Naive thymus-derived CD4-positive, alpha-beta T cell (primary cell): Measurements from ENCODE around the gene EEA1. TPM values are rescaled to one million over a fixed set of nuclear protein-coding genes. Genes with fewer than 3 reads are reported as not detected.
A peak's percentile ranks its signal among the peaks of the same experiment; 100 is the strongest.
"Not testable (repeated sequence)": the region's sequence is repeated elsewhere in the genome, so short reads cannot be mapped to it uniquely, and the experiment has no call there.

Experiments
- ATAC-seq: fragments of 150-1000 bp; cut with Tn5 transposase; 2 replicates; pipeline ENCODE4 v1.10.0; 2021; ENCODE audit warnings: mild to moderate bottlenecking, moderate library complexity
- CTCF ChIA-PET: fragments of 350-600 bp; sonication (Branson Sonifier 250); formaldehyde crosslinking; loops from one replicate; lab custom pipeline; 2021; ENCODE audit warnings: antibody characterized with exemption; lab: Charles Lee
- POLR2A ChIA-PET: fragments of 350-600 bp; sonication (Branson Sonifier 250); formaldehyde crosslinking; loops from one replicate; lab custom pipeline; 2021; ENCODE audit warnings: antibody characterized with exemption, inconsistent platforms; lab: Charles Lee
- DNase-seq, 9 donors: peaks; one replicate each; pipeline versions ENCODE4 v3.0.0 to v3.0.0-alpha.2; 2020 to 2022; ENCODE audit warnings: mixed read lengths in 1 of 9
- H3K27ac ChIP-seq: one replicate; pipeline ENCODE4 v1.7.0; 2013; ENCODE audit warnings: mild to moderate bottlenecking, low read depth, low read length, moderate library complexity
- H3K27me3 ChIP-seq, 2 donors: one replicate each; pipeline ENCODE4 v1.7.0; 2013; ENCODE audit warnings: low read length in 2 of 2, mild to moderate bottlenecking in 2 of 2, moderate library complexity in 2 of 2; ENCODE audit not compliant: control insufficient read depth in 2 of 2, insufficient read depth in 2 of 2
- H3K36me3 ChIP-seq, 3 experiments: 1 replicate in 2 of 3; 2 replicates in 1 of 3; pipeline ENCODE4 v1.7.0; 2013; ENCODE audit warnings: low read length in 3 of 3, mild to moderate bottlenecking in 3 of 3, moderate library complexity in 1 of 3; ENCODE audit not compliant: insufficient read depth in 3 of 3, control insufficient read depth in 2 of 3
- H3K4me1 ChIP-seq, 2 donors: one replicate each; pipeline ENCODE4 v1.7.0; 2013; ENCODE audit warnings: low read length in 2 of 2, mild to moderate bottlenecking in 2 of 2, moderate library complexity in 1 of 2; ENCODE audit not compliant: control insufficient read depth in 2 of 2, insufficient read depth in 2 of 2
- H3K4me3 ChIP-seq: 2 replicates; pipeline ENCODE4 v1.7.0; 2013; ENCODE audit warnings: mild to moderate bottlenecking, low read length
- H3K9me3 ChIP-seq, 3 experiments: 1 replicate in 2 of 3; 2 replicates in 1 of 3; pipeline ENCODE4 v1.7.0; 2013; ENCODE audit warnings: low read length in 3 of 3; ENCODE audit not compliant: control insufficient read depth in 2 of 3
- H3K27ac Mint-ChIP-seq, 9 donors: one replicate each; pipeline ENCODE4 v1.8.0; 2020 to 2022; ENCODE audit warnings: mixed read lengths in 9 of 9, mild to moderate bottlenecking in 8 of 9, moderate library complexity in 5 of 9, inconsistent platforms in 2 of 9
- H3K27me3 Mint-ChIP-seq, 5 donors: one replicate each; pipeline ENCODE4 v1.8.0; 2021 to 2022; ENCODE audit warnings: mixed read lengths in 5 of 5, mild to moderate bottlenecking in 1 of 5
- H3K36me3 Mint-ChIP-seq, 5 donors: one replicate each; pipeline ENCODE4 v1.8.0; 2020 to 2022; ENCODE audit warnings: mixed read lengths in 5 of 5, mild to moderate bottlenecking in 3 of 5, inconsistent platforms in 1 of 5
- H3K4me1 Mint-ChIP-seq, 7 donors: one replicate each; pipeline ENCODE4 v1.8.0; 2020 to 2022; ENCODE audit warnings: mixed read lengths in 7 of 7, mild to moderate bottlenecking in 3 of 7, inconsistent platforms in 1 of 7
- H3K4me3 Mint-ChIP-seq, 10 donors: one replicate each; pipeline ENCODE4 v1.8.0; 2020 to 2022; ENCODE audit warnings: mild to moderate bottlenecking in 10 of 10, mixed read lengths in 10 of 10, moderate library complexity in 6 of 10, inconsistent platforms in 2 of 10
- H3K9me3 Mint-ChIP-seq, 11 donors: one replicate each; pipeline ENCODE4 v1.8.0; 2020 to 2022; ENCODE audit warnings: mixed read lengths in 11 of 11, mild to moderate bottlenecking in 4 of 11, inconsistent platforms in 1 of 11, moderate library complexity in 1 of 11
- intact Hi-C, 2 donors: fragments of 100-400 bp; cut with micrococcal nuclease; formaldehyde crosslinking; loops; one replicate each; pipeline ENCODE4 v1.15.1; 2023
- polyA plus RNA-seq, 2 donors: library from polyadenylated mRNA; unstranded; fragments of 300-500 nt; fragmentation: Illumina TruSeq; gene quantifications; one replicate each; pipeline ENCODE4 v1.2.3, GENCODE V29; 2021
- total RNA-seq, 6 experiments: library from RNA in 5 of 6; stranded (reverse) in 5 of 6; gene quantifications; 1 replicate in 5 of 6; 2 replicates in 1 of 6; pipeline ENCODE4 v1.2.3 and lab custom pipeline; 2021 to 2026

The EEA1 gene
- total and polyA plus RNA-seq, 7 experiments from 2014 or later = 20.9 to 28.3 (median 22.2) TPM

DNA sequence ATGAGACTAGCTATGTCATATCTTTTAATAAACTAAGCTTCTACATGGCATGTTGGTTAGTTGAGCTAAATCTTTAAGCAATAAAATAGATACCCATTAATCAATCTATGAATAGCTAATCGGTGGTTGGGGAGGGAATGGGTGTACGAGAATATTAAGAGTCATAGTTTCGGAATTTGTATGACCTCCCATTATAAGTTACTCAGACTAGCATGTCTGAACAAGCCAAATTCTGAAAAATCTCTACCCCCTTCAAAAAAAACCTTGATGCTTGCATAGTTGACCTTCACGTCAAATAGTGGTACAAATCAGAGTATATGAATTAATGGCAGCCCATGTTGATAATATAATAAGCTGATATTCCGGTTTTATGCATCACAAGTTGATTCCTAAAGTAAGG lies 166.3 kb downstream of the EEA1 start:
- H3K9me3 Mint-ChIP-seq = peaks cover 0 to 2% (median 0%) of the 10 kb centered on the region in 11 donors
- H3K4me3 Mint-ChIP-seq = no peak overlapping the region
- peaks cover 0 to 8% (median 4%) of the 10 kb centered on the region in 7 donors for H3K4me1 Mint-ChIP-seq
- no peak overlapping the region for H3K27ac Mint-ChIP-seq
- Histone ChIP-seq H3K27me3 (no peaks in the 10 kb centered on the region), H3K27ac (no peak overlapping the region), H3K9me3 (no peaks in the 10 kb centered on the region), H3K4me3 (no peak overlapping the region), H3K4me1 (no peaks in the 10 kb centered on the region), H3K36me3 (no peaks in the 10 kb centered on the region)
- intact Hi-C loops = no loop called here
- ChIA-PET POLR2A (no interaction called here), CTCF (interaction anchor here (0.6 kb wide), 2 partner anchors 18 to 26 kb away, joined by 3 to 4 read pairs; no protein-coding TSS in a partner anchor)
- H3K36me3 Mint-ChIP-seq = no peaks in the 10 kb centered on the region
- DNase-seq (no peak), ATAC-seq (no peak)
- H3K27me3 Mint-ChIP-seq = peaks cover 0 to 19% (median 9%) of the 10 kb centered on the region in 5 donors

- Histone ChIP-seq H3K27ac (no peak overlapping the region), H3K4me1 (no peaks in the 10 kb centered on the region), H3K9me3 (no peaks in the 10 kb centered on the region), H3K27me3 (no peaks in the 10 kb centered on the region), H3K4me3 (no peak overlapping the region), H3K36me3 (no peaks in the 10 kb centered on the region)
- no peak overlapping the region for H3K4me3 Mint-ChIP-seq
- intact Hi-C loops = no loop called here
- no peaks in the 10 kb centered on the region for H3K9me3 Mint-ChIP-seq
- H3K36me3 Mint-ChIP-seq = no peaks in the 10 kb centered on the region
- peaks cover 0 to 6% (median 0%) of the 10 kb centered on the region in 7 donors for H3K4me1 Mint-ChIP-seq
- ChIA-PET CTCF (interaction anchor here (0.7 kb wide), 1 partner anchor 648 kb away, joined by 5 read pairs; no protein-coding TSS in a partner anchor), POLR2A (no interaction called here)
- no peak overlapping the region for H3K27ac Mint-ChIP-seq
- ATAC-seq (no peak), DNase-seq (no peak)
- H3K27me3 Mint-ChIP-seq = peaks cover 10 to 29% (median 19%) of the 10 kb centered on the region in 5 donors
Measured at GRCh38 chr12:92759634-92760268, 169.3 kb downstream of the EEA1 start.

DNA sequence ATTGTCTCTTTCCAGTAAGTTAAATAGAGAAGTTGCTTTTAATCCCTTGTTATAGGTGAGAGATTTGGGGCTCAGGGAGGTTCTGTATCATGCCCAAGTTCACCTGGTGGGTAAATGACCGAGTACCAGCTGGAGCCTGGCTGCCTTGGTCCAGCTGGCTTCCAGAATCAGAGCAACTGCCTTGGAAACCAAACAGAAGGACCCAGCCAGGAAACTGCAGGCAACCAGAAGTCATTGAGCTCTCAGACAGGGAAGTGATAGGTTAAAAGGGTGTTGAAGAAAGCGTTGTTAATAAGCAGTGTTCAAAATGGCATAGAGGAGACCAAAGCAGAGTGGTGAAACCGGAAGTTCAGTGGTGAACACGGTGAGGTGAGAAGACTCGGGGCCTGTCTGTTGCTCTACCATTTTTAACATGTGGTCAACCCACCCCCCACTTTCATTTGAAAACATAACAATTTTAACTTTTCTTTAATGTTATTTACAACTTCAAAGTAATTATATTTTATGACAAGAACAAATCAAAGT lies 171.4 kb downstream of the EEA1 start:
- peak; percentile 53 for ATAC-seq
- POLR2A ChIA-PET = no interaction called here
- H3K4me1 ChIP-seq = no peaks in the 10 kb centered on the region
- H3K4me3 ChIP-seq = no peak overlapping the region
- H3K27ac Mint-ChIP-seq = peak overlapping the region in 1 of 9 donors; percentile 15
- no peaks in the 10 kb centered on the region for H3K9me3 ChIP-seq
- peaks cover 0 to 4% (median 0%) of the 10 kb centered on the region in 5 donors for H3K36me3 Mint-ChIP-seq
- peaks cover 0 to 6% (median 0%) of the 10 kb centered on the region in 7 donors for H3K4me1 Mint-ChIP-seq
- intact Hi-C loops = no loop called here
- H3K9me3 Mint-ChIP-seq = no peaks in the 10 kb centered on the region
- H3K36me3 ChIP-seq = no peaks in the 10 kb centered on the region
- peaks cover 10 to 29% (median 21%) of the 10 kb centered on the region in 5 donors for H3K27me3 Mint-ChIP-seq
- no peak overlapping the region for H3K4me3 Mint-ChIP-seq
- DNase-seq = no peak
- CTCF ChIA-PET = no interaction called here
- no peaks in the 10 kb centered on the region for H3K27me3 ChIP-seq
- H3K27ac ChIP-seq = no peak overlapping the region

DNA sequence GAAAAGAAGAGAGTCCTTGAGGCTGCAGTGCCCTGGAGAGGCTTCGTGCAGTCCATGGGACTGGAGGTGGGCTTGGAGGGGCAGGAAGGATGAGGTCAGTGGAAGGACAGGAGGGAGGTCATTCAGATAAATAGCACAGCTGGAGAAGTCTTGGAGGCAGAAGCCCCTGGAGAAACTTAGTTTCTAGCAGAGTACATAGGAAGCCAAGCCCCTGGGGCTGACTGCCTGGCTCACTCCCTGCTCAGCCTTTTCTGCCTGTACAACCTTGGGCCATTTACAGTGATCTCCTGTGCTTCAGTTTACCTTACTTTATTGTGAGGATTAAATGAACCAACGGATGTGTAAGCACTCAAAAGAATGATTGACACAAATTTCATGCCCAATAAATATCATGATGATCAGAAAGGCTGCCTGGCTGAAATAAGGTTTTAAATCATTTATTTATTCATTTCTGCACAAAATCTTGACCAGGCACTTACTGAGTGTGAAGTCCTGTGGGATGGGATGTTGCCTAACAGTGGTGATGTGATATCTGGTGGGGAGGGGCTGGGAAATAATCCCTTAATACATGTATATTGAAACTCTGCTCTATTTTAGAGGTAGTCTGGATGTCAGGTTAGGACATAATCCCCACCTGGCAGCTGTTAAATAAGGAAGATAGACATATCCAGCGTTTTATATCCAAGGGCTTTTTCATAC lies 172.0 kb downstream of the EEA1 start:
- no peak for DNase-seq
- Histone ChIP-seq H3K27me3 (no peaks in the 10 kb centered on the region), H3K4me1 (no peaks in the 10 kb centered on the region), H3K27ac (no peak overlapping the region), H3K4me3 (no peak overlapping the region), H3K9me3 (no peaks in the 10 kb centered on the region), H3K36me3 (no peaks in the 10 kb centered on the region)
- Mint-ChIP-seq H3K27ac (peak overlapping the region in 1 of 9 donors; percentile 15), H3K9me3 (no peaks in the 10 kb centered on the region), H3K4me1 (peaks cover 0 to 6% (median 0%) of the 10 kb centered on the region in 7 donors), H3K27me3 (peaks cover 10 to 29% (median 16%) of the 10 kb centered on the region in 5 donors), H3K4me3 (no peak overlapping the region), H3K36me3 (peaks cover 0 to 4% (median 0%) of the 10 kb centered on the region in 5 donors)
- intact Hi-C loops = no loop called here
- no peak for ATAC-seq
- POLR2A ChIA-PET = no interaction called here
- CTCF ChIA-PET = no interaction called here

DNA sequence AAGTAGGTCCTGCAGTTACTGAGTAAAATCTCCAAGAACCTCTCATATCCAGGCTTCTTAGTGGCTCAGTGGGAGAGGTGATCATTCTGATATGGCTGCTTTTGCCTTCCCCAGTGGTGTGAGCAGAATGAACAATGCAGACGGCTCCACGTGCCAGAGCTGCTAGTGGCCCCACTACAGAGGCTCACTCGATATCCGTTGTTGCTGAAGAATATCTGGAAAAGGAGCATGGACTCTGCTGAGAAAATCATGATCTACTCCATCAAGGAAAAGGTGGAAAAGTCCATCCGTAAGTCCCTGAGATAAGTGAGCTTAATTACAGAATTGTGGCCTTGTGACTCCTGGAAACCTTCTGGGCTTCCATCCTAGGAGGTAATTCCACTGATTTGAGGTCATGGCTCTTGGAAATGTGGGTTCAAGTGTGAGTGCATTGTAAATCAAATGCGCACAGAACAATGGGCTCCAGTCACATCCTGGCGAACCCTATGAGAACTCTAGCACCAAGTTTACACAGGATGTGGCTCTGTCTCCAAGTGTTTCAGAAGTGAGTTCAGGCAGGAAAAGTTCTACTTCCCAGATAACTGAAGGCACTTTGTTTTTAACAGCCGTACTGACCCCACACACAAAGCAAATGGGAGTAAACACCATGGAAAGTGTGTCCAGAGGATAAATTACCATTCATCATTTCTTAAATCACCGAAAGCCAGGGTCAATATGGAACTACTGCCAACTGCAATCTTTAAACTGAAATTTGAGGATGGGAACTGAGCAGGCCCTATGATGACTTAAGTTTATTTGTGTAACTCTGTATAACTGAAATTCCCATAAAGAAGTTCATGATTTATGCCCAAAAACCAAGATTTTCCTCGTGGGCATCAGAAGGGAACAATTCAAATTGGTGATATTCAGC lies 174.9 kb downstream of the EEA1 start:
- no peaks in the 10 kb centered on the region for H3K9me3 ChIP-seq
- Mint-ChIP-seq H3K4me3 (no peak overlapping the region), H3K36me3 (peaks cover 0 to 4% (median 0%) of the 10 kb centered on the region in 5 donors), H3K27me3 (peaks cover 9 to 25% (median 18%) of the 10 kb centered on the region in 5 donors), H3K9me3 (no peaks in the 10 kb centered on the region), H3K4me1 (peaks cover 0 to 5% (median 0%) of the 10 kb centered on the region in 7 donors), H3K27ac (no peak overlapping the region)
- no peaks in the 10 kb centered on the region for H3K27me3 ChIP-seq
- intact Hi-C loops = no loop called here
- CTCF ChIA-PET = interaction anchor here (0.6 kb wide), 1 partner anchor 11 kb away, joined by 3 read pairs; no protein-coding TSS in a partner anchor
- H3K4me3 ChIP-seq = no peak overlapping the region
- no peaks in the 10 kb centered on the region for H3K36me3 ChIP-seq
- POLR2A ChIA-PET = no interaction called here
- no peak for ATAC-seq
- DNase-seq = no peak
- H3K27ac ChIP-seq = no peak overlapping the region
- H3K4me1 ChIP-seq = no peaks in the 10 kb centered on the region

DNA sequence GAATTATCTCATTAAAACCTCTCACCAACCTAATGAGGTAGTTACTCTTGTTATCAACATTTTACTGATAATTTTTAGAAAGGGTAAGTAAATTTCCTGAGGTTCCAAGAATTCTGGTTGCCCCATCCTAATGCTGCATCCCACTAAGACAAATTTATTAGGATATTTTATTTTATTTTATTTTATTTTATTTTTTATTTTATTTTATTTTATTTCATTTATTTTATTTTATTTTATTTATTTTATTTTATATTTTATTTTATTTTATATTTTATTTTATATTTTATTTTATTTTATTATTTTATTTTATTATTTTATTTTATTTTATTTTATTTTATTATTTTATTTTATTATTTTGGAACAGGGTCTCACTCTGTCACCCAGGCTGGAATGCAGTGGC lies 179.4 kb downstream of the EEA1 start:
- H3K9me3 Mint-ChIP-seq, H3K4me3 Mint-ChIP-seq, H3K36me3 ChIP-seq, H3K4me3 ChIP-seq, intact Hi-C loops, H3K27me3 ChIP-seq, H3K27me3 Mint-ChIP-seq, H3K9me3 ChIP-seq, CTCF ChIA-PET, H3K4me1 ChIP-seq, ATAC-seq, H3K36me3 Mint-ChIP-seq, H3K27ac ChIP-seq, H3K4me1 Mint-ChIP-seq, H3K27ac Mint-ChIP-seq, DNase-seq, POLR2A ChIA-PET: not testable (repeated sequence)
